NCI-H226 (cell line): ENCODE results near the gene MATN1.
A peak's percentile ranks its signal among the peaks of the same experiment; 100 is the strongest.
"Not testable (repeated sequence)": the region's sequence is repeated elsewhere in the genome, so short reads cannot be mapped to it uniquely, and the experiment has no call there.

Experiments used
- DNase-seq: peaks from one replicate; pipeline ENCODE4 v3.0.0-alpha.2; 2015

The MATN1 gene

DNA sequence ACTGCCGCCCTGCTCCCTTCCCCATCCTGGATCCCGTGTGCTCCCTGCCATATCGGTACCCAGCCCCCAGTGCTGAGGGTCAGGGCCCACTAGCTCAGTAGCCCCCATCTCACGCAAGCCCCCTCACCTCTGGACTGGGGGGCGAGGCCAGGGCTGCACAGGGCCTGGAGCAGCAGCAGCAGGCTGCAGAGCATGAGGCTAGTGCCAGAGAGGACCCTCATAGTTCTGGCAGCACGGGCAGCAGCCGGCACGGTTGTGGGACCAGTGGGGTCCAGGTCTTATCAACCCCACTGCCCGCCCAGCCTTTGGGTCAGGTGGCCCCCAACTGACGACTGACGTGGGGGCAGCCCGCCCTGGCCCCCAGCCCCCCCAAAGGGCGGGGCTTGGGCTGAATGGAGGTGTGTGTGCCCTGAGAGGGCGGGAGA is at the start of gene MATN1:
TSS of gene MATN1 (minus strand) at position 255 of the 425 bp plus-strand sequence. CDS start at position 221, 34 bp downstream.
- DNase-seq, result no peak

- no peak for DNase-seq
Observed at GRCh38 chr1:30771005-30771404, 47.6 kb upstream of the MATN1 start.

DNA sequence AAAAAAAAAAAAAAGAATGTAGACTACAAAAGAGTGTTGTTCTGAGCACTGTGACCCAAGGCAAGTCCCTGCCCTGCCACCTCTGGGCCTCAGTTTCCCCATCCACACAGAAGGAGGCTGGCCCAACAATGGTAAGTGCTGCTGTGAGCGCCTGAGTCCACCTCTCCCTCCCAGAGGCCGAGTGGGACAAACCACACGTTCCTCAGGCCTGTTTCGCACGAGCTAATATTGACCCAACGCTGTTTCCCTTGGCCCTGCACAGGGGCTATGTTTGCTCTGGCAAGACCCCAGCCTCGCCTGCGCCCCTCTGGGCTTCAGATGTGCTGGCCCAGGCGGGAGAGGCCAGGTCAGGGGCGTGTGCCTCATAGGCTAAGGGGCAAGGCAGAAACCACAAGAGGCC is 46.8 kb upstream of the MATN1 start:
- DNase-seq, result no peak

DNA sequence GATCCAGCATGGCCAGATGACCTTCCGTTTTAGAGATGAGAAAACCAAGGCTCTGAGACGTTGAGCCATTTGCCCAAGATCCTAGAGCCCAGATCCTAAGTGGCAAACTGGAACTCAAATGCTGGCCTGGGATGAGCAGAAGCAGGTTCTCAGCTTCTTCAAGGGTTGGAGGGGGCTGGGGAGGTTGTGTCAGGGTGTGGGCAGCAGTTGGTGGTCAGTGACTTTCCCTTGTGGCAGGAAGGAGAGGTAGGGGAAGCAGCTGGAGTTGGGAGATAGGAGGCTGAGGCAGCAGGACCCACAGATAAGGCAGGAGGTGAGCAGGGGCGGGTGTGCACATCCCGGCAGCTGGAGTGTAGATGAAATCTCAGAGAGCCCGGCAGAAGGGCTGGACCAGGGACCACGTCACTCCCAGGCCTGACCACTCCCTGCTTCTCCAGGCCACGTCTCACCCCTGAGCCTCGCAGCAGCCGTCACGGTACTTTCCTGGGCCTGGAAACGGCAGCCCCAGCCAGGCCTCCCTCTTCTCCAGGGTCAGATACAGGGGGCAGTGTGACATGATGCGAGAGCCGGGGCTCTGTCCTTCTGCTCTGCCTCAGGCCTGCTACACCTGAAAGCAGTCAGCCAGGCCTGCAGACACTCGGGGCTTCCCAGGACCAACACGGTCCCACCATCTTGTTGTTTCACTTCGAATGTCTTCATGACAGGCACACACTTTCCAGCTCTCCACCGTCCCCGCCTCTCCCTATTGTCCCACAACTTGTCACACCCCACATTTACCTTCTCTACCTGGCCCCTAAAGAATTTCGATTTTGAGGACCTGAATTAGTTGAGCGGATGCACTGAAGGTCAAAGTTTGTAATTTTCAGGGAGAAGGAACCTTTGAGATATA is 45.7 kb upstream of the MATN1 start:
- DNase-seq, result no peak

GRCh38 chr1:30768159-30768829 is 44.9 kb upstream of the MATN1 start:
- DNase-seq, result no peak

DNA sequence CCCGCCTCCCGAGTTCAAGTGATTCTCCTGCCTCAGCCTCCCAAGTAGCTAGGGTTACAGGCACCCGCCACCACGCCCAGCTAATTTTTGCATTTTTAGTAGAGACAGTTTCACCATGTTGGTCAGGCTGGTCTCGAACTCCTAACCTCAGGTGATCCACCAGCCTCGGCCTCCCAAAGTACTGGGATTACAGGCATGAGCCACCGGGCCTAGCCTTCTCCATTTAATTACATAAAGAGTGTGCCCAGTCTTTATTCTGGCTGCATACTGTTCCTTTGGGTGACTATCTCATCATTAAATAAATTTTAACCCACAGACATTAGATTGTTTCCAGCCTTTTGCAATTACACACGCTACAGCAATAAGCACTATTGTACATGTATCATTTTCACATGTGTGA is 43.6 kb upstream of the MATN1 start:
- DNase-seq, result not testable (repeated sequence)

DNA sequence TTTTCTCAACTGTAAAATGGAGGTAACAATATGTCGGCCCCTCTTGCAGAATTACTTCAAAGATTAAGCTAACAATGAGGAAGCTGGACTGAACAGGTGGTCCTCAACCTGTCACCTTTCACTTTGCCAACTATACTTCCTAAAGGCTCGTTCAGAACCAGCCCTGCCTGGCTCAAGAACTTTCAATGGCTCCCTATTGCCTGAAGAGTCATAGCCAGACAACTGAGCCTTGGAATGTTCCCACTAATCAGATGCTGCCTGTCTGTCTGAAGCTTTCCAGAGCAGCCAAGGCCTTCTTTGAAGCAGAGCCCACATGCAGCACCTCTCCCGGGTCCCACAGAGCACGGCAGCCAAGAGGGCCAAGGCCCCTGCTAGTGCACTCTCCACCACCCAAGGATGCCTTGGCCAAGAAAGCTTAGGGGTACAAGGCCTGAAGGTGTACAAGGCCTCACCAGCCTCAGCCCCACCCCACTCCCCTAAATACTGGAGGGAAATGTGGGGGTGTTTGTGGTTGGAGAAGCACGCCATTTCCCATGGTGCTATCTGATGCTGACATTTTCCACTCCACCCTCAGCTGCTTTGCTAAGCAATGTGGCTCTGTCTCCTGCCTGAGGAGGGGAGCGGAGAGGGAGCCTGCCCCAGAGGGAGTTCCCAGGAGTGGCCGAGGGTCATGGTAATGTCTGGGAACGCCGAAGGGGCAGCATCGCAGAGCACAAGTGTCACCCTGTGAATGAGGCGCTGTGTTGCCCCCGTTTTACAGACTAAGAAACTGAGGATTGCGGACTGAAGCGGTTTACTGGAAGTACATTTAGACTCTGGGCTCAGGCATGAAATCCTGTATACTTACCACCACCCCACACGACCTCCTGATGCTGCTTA is 42.4 kb upstream of the MATN1 start:
- no peak for DNase-seq

DNA sequence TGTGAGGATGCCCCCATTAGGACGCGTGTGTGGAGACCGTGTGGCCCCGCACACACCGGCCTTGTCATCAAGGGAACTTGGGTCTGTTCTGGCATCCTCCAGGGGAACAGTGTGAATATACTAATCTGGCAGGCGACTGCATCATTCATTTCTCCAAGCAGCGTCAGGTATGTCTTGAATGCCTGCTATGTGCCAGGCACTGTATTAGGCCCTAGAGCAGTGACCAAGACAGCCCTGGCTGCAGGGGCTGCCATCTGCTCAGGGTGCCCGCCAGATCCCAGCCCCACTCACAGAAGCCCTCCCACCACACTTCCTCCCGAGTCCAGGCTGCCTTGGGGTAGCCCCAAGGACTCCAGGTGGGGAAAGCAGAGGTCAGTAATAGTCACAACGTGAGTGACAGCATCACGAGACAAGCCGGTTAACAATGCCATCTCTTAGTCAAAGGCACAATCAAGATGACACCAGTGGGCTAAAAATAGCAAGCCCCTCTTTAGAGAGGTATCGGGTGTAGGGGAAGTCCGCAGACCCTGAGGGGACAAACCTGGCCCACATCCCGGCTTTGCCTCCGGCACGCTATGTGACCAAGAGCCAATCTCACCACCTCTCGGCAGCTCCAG is 41.7 kb upstream of the MATN1 start:
- DNase-seq, result no peak

DNA sequence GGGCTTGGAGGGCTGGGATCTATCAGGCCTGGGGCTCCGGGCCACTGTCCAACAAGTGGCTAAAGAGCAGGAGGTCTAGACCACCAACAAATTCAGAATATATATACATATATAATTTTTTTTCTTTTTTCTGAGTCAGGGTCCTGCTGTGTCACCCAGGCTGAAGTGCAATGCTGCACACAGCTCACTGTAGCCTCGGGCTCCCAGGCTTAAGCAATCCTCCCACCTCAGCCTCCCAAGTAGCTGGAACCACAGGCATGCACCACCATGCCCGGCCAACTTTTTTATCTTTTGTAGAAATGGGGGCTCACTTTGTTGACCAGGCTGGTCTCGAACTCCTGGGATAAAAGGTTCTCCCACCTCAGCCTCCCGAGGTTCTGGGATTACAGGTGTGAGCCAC is 41.0 kb upstream of the MATN1 start:
- no peak for DNase-seq

- DNase-seq, result no peak
Observed at GRCh38 chr1:30763651-30764248, 40.4 kb upstream of the MATN1 start.

DNA sequence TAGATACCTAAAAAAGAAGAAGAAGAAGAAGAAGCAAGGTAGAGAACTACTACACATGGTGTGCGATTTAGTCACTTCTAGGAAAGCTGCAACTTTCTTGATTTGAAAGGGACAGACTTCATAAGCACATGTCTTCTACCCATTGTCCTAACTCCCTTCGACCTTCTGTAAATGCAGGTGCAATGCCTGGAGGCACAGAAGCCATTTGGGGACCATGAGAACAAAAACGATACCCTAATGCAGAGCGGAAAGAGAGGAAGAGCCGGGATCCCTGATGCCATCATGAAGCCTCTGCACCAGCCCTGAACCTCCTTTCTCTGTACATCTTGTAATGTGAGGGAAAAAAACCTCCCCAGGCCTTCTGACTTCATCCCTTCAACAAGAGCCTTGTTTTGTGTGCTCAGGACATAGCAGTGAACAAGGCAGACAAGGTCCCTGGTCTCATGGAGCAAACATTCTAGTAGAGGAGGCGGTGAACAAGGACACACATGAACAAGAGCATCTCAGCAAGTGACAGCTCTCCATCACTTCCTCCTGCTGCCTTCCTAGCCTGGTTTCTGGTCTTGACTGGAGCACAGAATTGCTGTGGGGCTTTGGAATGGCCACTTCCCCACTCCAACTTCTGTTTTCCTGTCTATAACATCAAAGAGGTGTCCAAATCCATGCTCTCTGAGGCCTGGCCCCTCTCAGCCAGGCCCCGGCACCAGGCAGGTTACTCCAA is 39.7 kb upstream of the MATN1 start:
- no peak for DNase-seq

DNA sequence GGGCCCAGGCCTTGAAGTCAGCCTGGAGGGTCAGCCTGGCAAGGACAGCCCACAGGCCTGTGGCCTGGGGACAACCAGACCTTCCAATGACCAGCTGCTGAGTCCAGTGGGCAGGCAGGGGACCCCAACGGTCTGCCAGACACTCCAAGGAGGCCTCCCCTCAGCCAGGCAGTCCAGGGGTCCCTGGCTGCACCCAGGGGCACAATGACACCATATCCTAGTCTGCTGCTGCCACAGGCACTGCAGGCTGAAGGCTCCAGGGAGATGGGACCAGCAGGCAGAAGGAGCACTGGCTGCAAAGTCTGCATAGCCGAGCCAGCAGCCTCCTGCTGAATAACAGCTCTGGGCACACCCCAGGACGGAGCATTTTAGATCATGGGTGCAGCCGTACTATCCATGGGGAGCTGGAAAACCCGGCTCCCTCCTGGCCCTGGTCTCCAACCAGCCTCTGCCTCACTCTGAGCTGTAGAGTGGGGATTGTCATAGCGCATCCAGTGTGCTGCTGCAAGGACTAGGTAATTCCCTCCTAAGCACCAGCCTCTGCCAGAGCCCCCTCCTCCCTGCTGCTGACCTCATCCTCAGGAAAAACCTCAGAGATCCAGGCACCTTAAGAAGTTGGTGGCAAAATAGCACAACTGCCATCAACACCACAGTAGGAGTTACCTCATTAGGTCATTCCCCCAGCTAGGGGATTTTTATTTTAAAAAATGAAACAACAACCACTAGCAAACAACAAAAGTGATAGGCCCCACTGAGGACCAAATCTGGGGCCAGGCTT is 39.0 kb upstream of the MATN1 start:
- no peak for DNase-seq

- DNase-seq, result no peak
Observed at GRCh38 chr1:30761381-30762151, 38.2 kb upstream of the MATN1 start.

DNA sequence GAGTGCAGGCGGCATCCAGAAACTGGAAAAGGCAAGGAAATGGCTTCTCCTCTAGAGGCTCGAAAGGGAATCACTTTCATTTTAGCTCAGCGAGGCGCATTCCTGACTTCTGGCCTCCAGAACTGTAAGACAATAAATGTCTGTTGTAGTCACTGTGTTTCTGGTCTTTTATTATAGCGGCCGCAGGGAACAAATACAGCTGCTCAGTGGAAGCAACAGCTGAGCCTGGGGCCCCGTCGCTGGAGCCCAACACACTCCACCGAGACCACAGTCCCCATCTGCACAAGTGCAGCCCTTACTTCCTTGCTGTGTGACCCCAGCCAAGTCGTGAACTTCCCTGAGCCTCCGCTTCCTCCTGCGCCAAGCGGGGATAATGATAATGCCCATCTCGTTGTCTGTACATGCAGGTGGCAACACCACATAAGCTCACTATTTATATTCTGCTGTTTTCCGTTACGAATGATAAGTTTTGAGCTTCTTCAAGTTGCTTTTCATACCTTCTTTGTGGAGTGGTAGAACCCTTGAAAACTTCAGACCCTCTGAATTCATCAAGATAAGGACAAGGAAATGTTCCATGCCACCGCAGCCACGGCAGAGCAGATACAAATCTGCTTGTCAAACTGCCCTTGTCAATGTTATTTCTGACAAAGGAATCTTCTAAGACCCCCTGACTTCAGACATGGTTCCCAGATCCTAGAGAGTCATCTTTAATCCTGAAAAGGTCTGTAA is 37.4 kb upstream of the MATN1 start:
- DNase-seq, result no peak

DNA sequence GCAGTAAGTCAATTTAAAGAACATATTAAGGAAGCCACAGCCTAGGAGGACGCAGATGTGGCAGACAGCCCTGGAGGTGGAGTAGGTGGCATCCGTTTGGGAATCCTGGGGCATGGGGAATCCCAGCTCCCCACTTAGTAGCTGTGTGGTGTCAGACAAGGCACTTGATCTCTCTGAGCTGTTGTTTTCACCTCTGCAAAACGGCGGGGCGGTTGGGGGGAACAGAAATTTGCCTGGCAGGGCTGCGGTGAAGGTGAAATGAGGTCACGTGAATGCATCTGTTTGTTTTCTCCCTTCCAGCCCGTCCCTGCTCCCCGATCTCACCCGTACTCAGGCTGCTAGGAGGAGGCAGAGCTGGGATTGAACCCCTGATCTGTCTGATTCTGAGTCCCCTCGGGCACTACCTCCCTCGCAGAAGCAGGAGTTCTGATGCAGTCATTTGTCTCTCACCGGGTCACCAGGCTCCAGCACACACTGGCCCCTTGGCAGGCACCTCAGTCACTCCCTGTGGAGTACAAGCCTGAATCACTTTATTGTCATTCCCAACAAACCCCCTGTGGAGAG is 36.4 kb upstream of the MATN1 start:
- DNase-seq, result no peak

DNA sequence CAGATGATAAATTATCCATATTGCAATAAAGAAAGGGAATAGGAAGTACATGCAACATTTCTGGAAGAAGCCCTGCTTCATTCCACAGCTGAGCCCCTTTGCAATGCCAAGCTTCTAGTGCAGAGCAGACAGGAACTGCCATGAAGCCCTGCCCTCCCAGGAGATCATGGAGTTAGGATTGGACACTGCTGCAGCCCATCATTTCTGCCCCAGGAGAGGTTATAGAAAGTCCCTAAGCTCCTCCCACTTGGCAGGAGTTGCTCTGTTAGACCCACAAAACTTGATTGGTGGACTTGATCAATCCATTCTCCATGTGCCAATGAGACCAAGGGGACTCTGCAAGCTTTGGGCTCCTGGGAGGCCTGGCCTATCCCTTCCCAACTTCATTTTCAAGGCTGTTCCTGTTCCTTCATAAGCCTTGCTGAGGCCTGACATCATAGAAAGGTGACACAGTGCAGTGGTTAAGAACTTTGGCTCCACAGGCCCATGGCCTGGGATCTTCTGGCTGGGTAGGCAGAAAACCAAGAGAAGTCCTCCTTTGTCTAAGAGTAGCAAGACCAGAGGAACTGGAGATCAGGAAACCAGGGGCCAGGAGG is 35.5 kb upstream of the MATN1 start:
- DNase-seq, result peak; percentile 16

DNA sequence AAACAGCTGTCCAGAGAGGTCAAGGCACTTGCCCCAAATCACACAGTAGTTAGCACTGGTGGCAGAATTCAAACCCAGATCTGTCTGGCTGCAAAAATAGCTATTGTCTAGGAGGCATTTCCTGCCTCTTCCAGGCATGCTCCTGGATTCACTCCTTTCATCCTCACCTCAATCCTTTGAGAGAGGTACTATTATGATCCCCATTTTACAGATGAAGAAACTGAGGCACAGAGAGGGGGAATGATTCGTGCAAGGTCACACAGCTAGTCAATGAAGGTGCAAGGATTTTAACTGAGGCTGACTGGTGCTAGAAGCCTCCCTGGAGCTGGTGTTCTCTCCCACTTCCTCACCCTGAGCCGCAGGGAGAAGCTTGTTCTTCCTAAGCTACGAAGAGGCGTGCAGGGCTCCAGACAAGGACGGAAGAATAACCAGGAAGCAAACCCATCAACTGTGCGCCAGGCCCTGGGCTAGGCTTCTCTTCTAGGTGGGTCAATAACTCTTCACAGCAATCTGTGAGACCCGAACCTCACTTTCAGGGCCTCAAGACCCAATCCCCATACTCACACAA is 34.8 kb upstream of the MATN1 start:
- no peak for DNase-seq
